SU-DHL-6 (cell line): ENCODE results near the gene LRBA.

Experiments used
- H2AFZ ChIP-seq: fragments of 200-600 bp; sonication (generic); 2 replicates; pipeline ENCODE4 v1.6.1; 2014; ENCODE audit warnings: low read depth, mild to moderate bottlenecking, moderate library complexity, mixed read lengths, antibody characterized with exemption, low read length; ENCODE audit not compliant: severe bottlenecking
- H3F3A ChIP-seq: fragments of 200-600 bp; shearing (Covaris generic); 2 replicates; pipeline ENCODE4 v1.6.0; 2016; ENCODE audit warnings: antibody characterized with exemption, mild to moderate bottlenecking; ENCODE audit not compliant: insufficient read depth
- H3K27ac ChIP-seq: fragments of 200-600 bp; sonication (generic); 2 replicates; pipeline ENCODE4 v1.5.1; 2016; ENCODE audit warnings: low read depth, mild to moderate bottlenecking, low read length, moderate library complexity, mixed read lengths
- H3K27me3 ChIP-seq: fragments of 200-600 bp; sonication (generic), shearing (Covaris generic); 2 replicates; pipeline ENCODE4 v1.6.0; 2014; ENCODE audit warnings: mild to moderate bottlenecking, low read length
- H3K36me3 ChIP-seq: fragments of 200-600 bp; sonication (generic); 2 replicates; pipeline ENCODE4 v1.6.1; 2014; ENCODE audit warnings: mild to moderate bottlenecking, low read length, mixed read lengths
- H3K4me2 ChIP-seq: fragments of 300-600, 200-600 bp; shearing (Covaris generic), sonication (generic); 2 replicates; pipeline ENCODE4 v1.6.0; 2014; ENCODE audit warnings: low read length, low read depth, mild to moderate bottlenecking; ENCODE audit not compliant: poor library complexity, severe bottlenecking
- H3K4me3 ChIP-seq: fragments of 200-600 bp; sonication (generic); 2 replicates; pipeline ENCODE4 v1.5.1; 2014; ENCODE audit warnings: antibody characterized with exemption, low read length, mild to moderate bottlenecking, mixed read lengths; ENCODE audit not compliant: insufficient read depth, poor library complexity, severe bottlenecking
- H3K79me2 ChIP-seq: fragments of 200-600 bp; sonication (generic); 2 replicates; pipeline ENCODE4 v1.6.1; 2014; ENCODE audit warnings: mild to moderate bottlenecking, low read length, moderate library complexity; ENCODE audit not compliant: insufficient read depth
- H3K9ac ChIP-seq: fragments of 200-600 bp; sonication (generic); 2 replicates; pipeline ENCODE4 v1.7.0; 2014; ENCODE audit warnings: mild to moderate bottlenecking, low read length
- H3K9me2 ChIP-seq: fragments of 200-600 bp; sonication (generic); replicated peaks from 2 replicates; pipeline ENCODE4 v1.6.1; 2014; ENCODE audit warnings: low read length; ENCODE audit not compliant: insufficient read depth
- H3K9me3 ChIP-seq: fragments of 200-600 bp; sonication (generic); 2 replicates; pipeline ENCODE4 v1.6.1; 2014; ENCODE audit warnings: low read length, mixed read lengths; ENCODE audit not compliant: insufficient read depth
- H4K20me1 ChIP-seq: fragments of 200-600 bp; sonication (generic); 2 replicates; pipeline ENCODE4 v1.6.1; 2014; ENCODE audit warnings: low read depth, mild to moderate bottlenecking, antibody characterized with exemption, low read length, moderate library complexity, mixed read lengths
- EZH2phosphoT487 ChIP-seq: fragments of 200-600 bp; sonication (generic), shearing (Covaris generic); conservative IDR thresholded peaks from 2 replicates; pipeline ENCODE4 v1.6.1; 2018; ENCODE audit warnings: mild to moderate bottlenecking, antibody characterized with exemption, low read length, moderate library complexity, mixed read lengths
- TF ChIP-seq, protein P1 (sequence below): fragments of 200-600 bp; sonication (generic); IDR thresholded peaks from one replicate; pipeline ENCODE4 v1.5.1; 2017; ENCODE audit warnings: antibody characterized with exemption, mild to moderate bottlenecking, low read length, moderate library complexity; ENCODE audit not compliant: insufficient read depth, poor library complexity, severe bottlenecking

Gene LRBA

DNA sequence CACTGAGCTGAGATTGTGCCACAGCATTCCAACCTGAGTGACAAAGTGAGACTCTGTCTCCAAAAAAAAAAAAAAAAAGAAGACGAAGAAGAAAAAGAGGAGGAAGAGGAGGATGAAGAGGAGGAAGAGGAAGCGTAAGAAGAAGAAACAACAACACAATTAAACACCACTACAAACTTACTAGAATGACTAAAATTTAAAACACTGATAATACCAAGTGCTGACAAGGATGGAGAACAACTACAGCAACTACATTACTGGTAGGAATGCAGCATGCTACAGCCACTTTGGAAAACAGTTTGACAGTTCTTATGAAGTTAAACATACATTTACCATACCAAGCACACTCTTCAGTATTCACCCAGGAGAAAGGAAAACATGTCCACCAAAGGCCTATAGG lies 24.1 kb downstream of the LRBA start:
- no peaks in the 10 kb centered on the region for H3K9me3 ChIP-seq
- H3K4me3 ChIP-seq: no peak overlapping the region
- H2AFZ ChIP-seq: no peak overlapping the region
- H3K79me2 ChIP-seq: peaks cover 92% of the 10 kb centered on the region
- no peaks in the 10 kb centered on the region for H3K36me3 ChIP-seq
- H4K20me1 ChIP-seq: 0 out of 2 replicates have a peak, but pooled peaks cover 11% of the 10 kb centered on the region
- H3K27ac ChIP-seq: no peak overlapping the region
- no peaks in the 10 kb centered on the region for H3K27me3 ChIP-seq
- H3K4me2 ChIP-seq: no peak overlapping the region
- TF ChIP-seq, protein P1, sequence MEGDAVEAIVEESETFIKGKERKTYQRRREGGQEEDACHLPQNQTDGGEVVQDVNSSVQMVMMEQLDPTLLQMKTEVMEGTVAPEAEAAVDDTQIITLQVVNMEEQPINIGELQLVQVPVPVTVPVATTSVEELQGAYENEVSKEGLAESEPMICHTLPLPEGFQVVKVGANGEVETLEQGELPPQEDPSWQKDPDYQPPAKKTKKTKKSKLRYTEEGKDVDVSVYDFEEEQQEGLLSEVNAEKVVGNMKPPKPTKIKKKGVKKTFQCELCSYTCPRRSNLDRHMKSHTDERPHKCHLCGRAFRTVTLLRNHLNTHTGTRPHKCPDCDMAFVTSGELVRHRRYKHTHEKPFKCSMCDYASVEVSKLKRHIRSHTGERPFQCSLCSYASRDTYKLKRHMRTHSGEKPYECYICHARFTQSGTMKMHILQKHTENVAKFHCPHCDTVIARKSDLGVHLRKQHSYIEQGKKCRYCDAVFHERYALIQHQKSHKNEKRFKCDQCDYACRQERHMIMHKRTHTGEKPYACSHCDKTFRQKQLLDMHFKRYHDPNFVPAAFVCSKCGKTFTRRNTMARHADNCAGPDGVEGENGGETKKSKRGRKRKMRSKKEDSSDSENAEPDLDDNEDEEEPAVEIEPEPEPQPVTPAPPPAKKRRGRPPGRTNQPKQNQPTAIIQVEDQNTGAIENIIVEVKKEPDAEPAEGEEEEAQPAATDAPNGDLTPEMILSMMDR: no peak
- TF ChIP-seq EZH2phosphoT487: no peak
- no peaks in the 10 kb centered on the region for H3F3A ChIP-seq
- no peaks in the 10 kb centered on the region for H3K9me2 ChIP-seq
- no peak overlapping the region for H3K9ac ChIP-seq

GRCh38 chr4:150990250-150990649 lies 24.8 kb downstream of the LRBA start:
- Histone ChIP-seq H3F3A (no peaks in the 10 kb centered on the region), H3K27ac (no peak overlapping the region), H3K27me3 (no peaks in the 10 kb centered on the region), H3K4me2 (no peak overlapping the region), H4K20me1 (0 out of 2 replicates have a peak, but pooled peaks cover 5% of the 10 kb centered on the region), H3K9me2 (no peaks in the 10 kb centered on the region), H3K36me3 (no peaks in the 10 kb centered on the region), H3K4me3 (no peak overlapping the region), H3K9me3 (no peaks in the 10 kb centered on the region), H3K9ac (no peak overlapping the region), H2AFZ (no peak overlapping the region), H3K79me2 (peaks cover 91% of the 10 kb centered on the region)
- no peak for TF ChIP-seq EZH2phosphoT487
- TF ChIP-seq, protein P1: no peak

DNA sequence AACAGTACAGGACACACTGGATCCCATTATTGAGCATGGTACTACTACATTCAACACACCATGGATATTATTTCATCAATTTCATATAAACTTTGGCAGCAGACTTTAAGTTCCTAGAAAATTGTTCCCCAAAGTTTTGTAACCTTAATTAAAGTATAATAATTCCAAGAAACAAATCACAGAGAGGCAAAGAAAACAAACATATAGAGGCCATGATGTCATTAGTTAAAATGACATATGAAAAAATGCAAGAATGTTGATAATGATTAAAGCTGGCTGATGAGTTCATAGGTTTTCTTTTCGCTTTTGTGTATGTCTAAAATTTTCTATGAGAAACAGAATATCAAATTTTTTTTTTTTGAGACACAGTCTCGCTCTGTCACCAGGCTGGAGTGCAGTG lies 26.8 kb downstream of the LRBA start:
- H3F3A ChIP-seq: no peaks in the 10 kb centered on the region
- no peak overlapping the region for H2AFZ ChIP-seq
- H3K9ac ChIP-seq: no peak overlapping the region
- 0 out of 2 replicates have a peak, but pooled peaks cover 4% of the 10 kb centered on the region for H4K20me1 ChIP-seq
- no peaks in the 10 kb centered on the region for H3K9me2 ChIP-seq
- peaks cover 84% of the 10 kb centered on the region for H3K79me2 ChIP-seq
- no peaks in the 10 kb centered on the region for H3K9me3 ChIP-seq
- H3K36me3 ChIP-seq: no peaks in the 10 kb centered on the region
- TF ChIP-seq, protein P1: no peak
- no peak for TF ChIP-seq EZH2phosphoT487
- no peak overlapping the region for H3K27ac ChIP-seq
- H3K27me3 ChIP-seq: no peaks in the 10 kb centered on the region
- no peak overlapping the region for H3K4me2 ChIP-seq
- H3K4me3 ChIP-seq: no peak overlapping the region
